ENCODE results near the gene SRBD1.

The SRBD1 gene, protein sequence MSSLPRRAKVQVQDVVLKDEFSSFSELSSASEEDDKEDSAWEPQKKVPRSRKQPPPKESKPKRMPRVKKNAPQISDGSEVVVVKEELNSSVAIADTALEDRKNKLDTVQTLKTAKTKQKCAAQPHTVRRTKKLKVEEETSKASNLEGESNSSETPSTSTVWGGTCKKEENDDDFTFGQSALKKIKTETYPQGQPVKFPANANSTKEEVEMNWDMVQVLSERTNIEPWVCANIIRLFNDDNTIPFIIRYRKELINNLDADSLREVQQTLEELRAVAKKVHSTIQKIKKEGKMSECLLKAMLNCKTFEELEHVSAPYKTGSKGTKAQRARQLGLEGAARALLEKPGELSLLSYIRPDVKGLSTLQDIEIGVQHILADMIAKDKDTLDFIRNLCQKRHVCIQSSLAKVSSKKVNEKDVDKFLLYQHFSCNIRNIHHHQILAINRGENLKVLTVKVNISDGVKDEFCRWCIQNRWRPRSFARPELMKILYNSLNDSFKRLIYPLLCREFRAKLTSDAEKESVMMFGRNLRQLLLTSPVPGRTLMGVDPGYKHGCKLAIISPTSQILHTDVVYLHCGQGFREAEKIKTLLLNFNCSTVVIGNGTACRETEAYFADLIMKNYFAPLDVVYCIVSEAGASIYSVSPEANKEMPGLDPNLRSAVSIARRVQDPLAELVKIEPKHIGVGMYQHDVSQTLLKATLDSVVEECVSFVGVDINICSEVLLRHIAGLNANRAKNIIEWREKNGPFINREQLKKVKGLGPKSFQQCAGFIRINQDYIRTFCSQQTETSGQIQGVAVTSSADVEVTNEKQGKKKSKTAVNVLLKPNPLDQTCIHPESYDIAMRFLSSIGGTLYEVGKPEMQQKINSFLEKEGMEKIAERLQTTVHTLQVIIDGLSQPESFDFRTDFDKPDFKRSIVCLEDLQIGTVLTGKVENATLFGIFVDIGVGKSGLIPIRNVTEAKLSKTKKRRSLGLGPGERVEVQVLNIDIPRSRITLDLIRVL

DNA sequence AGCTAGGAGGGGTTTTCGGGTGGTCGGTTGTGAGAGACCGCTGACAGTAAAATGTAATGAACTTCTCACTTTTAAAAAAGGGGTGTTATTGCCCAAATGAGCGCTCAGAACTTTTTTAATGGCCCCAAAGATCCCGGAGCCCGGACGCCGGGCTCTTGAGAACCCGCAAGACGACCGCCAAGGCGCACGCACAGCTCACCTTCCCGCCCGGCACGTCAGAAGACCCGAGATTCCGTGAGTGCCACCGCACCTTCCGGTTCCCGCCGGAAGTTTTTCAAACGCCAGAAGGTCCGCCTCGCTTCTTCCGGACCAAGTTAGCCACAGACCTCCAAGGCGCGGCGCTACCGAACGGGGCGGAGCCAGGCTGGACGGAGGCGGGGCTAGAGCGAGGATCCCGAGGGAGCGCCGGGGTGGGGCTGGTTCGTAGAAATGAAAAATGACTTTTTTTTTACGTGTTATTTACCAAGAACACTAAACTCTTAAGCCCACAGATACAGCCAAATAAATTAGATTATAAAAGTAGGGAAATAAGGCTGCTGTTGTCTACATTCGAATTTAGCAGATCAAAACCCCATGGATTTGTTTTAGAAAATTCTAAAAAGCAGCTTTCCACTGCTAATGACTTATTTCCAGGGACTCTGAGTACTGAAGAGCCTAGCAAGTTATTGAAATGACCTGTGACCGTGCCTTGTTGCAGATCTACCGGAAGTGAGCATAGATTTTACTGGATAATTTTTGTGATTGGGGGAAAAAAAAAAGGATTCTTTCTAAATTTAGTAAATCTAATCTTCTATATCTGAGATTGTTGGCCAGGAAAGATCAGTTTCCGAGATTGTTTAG, at the start of gene SRBD1:
TSS of gene SRBD1 (minus strand) at position 248 of the 840 bp plus-strand sequence. CDS start 5,826 bp downstream, outside the sequence.
- DNase-seq, result peak; percentile 70

DNA sequence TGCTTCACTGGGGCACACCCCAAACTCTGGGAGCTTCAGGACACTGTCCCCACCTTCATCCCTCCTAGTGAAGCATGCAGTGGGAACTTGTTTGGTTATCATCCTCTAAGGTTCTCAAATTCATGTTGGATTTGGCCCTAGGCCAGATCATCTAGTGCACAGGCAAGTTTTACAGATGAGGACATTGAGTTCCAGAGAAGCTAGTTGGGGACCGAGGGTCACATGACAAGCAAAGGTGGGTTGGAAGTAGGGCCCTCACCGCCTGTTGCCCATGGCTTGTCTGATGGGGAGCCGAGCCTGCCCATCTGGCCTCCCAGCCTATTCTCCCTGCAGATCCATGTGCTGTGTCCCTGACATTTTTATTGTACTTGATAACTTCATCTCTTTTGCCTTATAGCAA, 43.2 kb upstream of the SRBD1 start:
- DNase-seq, result no peak

DNA sequence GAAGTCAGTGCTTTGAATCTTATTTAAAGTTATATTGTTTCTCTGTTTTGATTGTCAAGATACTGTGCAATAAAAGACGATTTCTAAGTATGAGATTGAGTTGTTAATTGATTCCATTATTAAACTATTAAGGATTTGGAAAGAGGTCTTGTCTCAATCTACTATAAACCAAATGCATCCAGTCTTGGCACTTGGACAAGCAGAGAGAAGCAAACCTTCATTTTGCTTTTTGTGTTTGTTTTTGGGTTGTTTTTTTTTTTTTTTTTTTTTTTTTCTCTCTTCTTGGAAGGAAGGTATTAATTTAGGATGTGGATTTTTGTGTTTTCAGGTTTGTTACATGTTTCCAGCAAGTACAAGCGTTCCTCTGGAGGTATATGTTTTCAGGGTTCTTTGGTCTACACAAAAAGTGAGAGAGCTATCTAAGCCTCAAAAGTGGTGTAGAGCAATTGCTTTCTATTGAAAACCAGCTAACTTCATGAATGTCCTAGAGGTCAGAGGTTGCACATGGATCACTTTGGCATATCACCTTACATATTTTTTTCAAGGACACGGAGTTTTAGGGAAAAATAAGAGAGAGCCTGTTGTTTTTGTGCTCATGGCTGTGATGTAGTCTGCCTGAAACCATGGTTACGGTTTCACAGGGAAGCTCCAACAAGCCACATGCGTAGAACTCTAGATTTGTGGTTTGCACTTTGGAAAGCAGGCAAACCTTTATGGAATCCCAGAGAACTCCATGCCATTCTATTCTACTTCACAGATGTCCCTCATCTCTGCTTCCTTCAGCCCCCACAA, 42.3 kb upstream of the SRBD1 start:
- DNase-seq, result no peak

DNA sequence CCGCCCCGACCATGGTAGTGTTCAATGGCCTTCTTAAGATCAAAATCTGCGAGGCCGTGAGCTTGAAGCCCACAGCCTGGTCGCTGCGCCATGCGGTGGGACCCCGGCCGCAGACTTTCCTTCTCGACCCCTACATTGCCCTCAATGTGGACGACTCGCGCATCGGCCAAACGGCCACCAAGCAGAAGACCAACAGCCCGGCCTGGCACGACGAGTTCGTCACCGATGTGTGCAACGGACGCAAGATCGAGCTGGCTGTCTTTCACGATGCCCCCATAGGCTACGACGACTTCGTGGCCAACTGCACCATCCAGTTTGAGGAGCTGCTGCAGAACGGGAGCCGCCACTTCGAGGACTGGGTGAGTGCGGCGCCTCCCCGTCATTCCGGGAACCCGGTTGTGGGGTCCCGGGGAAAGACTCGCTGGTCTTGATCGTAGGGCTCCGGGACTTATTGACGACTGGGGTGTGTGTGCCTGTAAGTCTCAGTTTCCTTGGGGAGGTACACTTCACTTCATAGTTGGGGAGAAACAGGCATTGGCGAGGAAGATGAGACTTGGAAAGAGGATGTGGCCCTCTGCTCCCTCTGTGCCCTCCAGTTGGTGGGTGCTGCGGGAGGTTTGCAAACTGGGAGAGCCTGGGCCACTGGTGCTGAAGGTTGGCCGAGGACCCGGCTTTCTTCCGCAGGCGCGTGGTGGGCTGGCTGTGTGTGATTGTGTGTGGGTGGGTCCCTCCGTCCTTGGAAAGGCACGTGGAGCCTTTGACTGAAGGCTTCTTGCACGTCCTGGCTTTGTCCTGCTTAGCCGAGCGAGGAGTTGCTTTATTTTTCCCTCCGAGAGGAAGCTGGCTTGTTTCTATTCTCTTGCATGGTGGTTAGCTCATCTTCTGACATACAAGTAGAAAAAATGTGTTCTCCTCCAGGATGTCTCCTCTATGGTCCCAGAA, 41.3 kb upstream of the SRBD1 start:
- no peak for DNase-seq

DNA sequence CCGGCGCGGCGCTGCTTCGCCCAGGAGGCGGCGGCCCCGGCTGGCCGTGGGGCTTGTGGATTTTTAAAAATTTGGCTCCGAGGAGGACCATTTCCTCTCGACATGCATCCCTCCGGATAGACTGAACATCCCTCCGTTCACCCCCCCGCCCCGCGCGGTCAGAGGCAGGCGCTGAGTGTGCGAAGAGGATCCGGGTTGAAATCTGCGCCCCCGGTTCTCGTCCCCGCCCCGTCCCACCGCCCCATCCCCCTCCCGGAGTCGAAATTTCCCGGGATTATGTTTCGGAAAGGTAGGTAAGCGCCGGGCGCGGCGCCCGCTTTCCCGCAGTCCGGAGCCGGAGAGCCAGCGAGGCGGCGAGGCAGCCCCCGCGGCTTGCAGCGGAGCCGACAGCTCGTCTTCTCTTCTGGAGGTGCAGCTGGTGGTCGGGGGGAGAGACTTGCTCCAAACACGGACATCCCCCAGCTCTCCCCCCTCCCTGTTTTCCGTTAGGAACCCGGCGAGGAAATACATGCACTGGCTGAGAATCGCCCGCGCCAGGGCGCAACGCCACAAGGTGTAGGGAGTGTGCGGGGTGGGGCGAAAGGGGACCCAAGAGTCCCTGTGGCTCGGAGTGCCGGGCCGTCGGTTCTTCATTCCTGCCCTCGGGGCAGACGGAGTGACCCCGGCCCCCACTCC, 40.5 kb upstream of the SRBD1 start, which contains the start of gene PRKCE:
TSS of gene PRKCE (plus strand) at position 261 of the 675 bp plus-strand sequence.
- DNase-seq, result no peak

DNA sequence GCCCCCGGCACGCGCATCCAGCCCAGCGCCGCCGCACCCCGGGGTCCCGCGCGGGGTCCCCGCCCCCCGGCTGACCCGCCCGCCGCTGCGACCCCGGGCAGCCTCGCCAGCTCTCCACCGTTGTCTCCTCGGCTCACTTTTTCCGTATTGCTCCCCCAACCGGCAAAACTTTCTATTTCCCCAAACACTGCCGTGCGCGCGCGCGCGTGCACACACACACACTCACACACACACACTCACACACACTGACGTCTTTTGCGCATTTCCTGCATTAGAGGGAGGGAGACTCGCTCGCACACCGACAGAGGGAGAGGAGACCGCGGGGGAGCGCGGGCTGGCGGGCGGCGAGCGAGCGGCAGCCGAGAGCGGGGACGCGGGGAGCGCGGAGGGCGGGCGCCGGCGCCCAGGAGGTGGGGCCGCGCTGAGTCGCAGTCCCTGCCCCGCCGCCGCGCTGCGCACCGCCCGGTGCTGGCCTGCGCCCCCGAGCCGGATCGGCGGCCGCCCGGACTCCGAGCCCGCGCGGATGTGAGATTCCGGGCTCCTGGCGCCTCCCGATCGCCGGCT, 39.9 kb upstream of the SRBD1 start:
- peak; percentile 66 for DNase-seq

DNA sequence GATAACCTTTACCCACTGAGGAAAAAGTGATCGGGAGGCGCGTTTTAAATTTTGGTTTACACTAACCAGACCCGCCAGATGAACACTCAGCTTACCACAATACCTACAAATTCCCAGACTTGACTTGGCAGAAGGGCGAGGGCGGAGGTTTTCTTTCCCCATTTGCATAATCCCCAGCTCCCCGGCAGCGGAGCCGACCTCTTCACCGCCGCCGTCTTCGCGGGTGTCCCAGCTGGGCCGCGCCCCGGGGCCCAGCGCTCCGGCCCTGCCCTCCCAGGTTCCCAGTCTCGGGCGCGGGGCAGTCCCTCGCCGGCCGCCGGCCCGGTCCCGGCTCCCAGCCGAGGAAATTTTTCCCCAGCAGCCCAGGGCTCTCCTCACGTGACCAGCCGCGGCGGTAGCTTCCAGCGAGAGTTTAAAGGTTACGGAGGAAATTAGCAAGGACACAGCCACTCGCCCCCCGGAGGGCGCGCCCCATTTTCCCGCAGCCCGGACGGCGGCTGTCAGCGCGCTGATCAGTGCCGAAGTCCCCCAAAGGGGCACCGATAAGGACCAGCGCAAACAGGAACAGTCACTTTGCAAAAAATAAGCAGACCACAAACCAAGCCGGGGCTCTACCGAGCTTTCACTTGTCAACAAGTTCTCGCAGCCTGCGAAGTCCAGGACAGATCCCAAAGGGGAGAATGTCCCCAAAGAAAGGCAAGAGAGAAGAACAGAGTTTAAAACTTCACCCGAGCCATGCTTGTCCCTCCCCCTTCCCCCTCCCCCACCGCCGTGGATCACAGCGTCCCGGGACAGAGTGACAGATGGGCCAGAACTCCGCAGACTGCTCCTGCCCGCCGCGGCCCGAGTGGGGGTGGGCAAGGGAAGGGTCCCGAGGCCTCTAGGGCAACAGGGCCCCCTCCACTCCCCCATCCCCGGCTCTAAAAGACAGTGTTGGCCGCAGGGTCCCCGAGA, 39.1 kb upstream of the SRBD1 start:
- DNase-seq, result no peak

DNA sequence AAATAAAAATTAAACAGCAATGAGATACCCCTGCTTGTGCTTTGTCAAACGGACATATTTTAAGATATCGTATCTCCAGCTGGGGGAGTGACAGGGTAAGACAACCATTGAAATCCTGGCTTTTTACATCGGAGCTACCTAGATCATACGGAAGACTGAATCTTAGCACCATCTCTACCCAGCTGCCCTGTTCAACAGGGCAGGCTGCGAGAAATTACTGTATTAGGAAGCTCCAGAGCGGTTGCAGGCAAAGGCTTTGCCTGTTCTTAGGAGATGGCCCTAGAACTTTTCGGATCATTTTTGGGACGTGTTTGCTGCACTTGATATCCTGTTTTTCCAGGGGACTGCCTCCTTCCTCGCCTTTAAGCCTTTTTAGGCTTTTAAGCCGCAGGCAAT, 38.4 kb upstream of the SRBD1 start:
- DNase-seq, result no peak

DNA sequence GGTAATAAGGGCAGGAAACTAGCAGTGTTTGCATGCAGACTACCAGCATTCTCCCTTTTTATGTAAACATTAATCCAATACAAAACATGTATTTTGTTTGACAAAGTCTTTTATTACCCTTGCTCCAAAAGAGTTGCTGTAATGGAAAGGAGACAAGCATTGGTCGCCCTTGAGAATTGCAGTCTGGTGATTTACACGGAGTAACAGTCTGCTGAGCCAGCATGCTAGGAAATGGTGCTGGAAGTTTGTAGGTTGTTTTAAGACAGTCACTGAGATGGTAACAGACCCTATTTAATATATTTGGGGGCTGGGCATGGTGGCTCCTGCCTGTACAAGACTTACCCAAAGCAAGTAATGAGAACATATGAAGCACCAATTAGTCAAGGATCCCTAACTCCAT, 37.6 kb upstream of the SRBD1 start:
- DNase-seq, result no peak

DNA sequence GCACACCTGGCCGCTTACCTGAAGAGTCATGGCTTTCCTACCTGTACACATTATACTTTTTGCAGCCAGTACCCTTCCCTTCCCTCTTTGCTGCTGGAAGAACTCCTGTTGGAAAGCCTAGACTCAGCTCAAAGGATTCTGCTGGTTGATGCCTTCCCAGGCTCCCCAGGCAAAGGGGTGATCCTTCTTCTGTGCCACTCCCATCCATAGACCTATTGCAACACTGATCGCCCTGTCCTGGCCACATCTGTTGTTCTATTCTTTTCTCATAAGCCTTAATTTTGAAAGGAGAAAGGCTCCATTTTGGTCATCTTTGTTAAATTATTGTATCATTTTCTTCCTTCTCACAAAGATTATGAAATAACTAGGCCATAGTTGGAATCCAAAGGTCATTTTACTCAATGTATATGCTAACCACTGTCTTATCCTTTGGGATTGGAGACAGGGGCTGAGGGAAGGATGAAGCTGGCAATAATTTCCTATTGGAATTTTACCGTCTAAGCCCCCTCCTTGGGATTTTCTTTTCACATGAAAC, 37.0 kb upstream of the SRBD1 start:
- DNase-seq, result no peak

DNA sequence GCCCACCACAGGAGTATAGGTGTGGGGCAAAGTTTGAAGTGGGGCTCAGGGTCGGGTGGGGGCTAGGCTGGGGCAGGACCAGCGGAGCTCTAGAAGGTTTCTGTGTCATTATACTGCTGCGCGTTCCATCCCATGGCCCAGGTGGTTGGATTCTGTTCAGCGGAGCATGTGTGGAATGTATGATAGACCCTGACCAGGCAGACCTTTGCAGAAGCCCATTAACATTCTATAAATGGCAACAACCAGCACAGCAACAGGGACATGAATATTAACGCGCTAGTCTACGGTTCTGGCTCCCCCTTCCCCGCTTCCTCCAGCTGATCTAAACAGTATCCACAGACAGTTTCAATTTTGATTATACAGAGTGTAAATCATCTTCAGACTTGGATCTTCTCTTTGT, 36.3 kb upstream of the SRBD1 start:
- no peak for DNase-seq

DNA sequence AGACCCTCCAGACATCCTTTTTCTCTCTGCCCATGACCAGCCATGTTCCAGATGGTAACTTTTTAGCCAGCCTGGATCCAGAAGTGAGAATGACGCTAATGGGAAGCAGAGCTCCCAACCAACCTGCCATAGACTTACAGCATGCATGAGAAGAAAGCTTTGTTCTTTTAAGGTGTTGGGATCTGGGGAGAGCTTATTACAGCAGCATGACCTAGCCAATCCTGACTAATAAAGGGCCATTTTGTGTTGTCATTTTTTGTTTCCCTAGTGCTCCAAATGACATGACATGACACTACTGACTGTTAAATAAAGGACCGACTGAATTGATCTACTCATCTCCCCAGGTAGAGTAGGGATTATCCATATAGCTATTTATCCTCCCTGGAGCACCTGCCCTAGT, 35.2 kb upstream of the SRBD1 start:
- no peak for DNase-seq

DNA sequence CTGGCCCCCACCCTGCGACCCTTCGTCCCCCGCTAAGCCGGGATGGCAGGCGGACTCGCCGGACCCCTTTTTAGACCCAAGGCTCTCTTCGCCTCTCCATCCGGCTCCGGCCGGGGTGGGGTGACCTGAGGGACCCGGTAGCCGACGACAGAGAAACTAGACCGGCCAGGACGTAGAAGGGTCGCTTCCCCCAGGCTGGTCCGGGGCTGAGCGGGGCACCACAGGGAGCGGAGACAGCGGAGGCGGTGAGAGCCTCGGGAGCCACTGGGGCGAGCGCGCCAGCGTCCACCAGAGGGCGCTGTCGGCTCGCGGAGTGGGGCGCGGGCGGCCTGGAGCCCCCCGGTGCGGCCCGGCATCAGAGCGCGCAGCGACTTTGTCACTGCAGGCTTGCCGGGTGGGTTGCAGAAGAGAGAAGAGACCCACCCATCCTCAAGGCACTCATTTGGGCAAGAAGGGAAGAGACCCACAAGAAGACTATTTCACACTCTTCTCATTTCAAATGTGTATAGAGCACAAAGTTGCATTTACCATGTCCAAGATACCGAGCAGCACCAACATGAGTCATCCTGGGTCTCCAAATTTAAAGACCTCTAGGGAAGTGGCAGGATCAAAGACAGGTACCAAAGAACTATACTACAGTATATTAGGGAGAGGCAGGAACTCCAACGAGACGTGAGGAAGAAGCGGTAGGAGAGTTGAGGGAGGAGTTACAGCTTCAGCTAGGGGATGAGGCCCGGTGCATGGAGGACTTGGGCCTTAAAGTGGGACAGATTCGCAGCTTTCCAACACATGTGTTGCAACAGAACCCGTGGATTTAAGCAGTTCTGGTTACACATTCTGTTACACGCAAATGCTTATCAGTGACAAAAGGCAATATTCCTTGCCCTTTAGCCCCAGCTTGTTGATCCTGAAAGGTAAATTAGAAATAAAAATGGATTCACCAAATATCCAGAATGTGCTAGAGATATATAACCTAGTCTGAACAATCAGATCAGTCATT, 32.8 kb upstream of the SRBD1 start:
- no peak for DNase-seq

DNA sequence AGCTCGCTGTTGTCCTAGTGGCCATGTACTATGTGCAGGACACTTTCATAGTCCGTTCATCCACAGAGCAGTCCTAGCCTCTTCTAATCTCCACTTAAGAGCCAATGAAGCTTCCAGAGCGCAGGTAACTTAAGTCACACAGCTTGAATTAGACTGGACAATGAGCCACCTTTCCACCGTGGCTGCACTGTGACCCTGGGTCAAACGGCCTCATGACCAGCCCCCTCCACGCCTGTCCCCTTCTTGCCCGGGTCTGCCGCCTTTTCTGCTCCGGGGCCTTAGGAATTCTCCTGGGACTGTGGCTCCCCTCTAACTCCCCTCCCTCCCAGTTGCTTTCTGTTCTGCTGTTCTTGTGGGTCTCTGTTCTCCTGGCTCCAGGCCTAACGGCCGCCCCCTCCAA, 32.0 kb upstream of the SRBD1 start:
- DNase-seq, result no peak

DNA sequence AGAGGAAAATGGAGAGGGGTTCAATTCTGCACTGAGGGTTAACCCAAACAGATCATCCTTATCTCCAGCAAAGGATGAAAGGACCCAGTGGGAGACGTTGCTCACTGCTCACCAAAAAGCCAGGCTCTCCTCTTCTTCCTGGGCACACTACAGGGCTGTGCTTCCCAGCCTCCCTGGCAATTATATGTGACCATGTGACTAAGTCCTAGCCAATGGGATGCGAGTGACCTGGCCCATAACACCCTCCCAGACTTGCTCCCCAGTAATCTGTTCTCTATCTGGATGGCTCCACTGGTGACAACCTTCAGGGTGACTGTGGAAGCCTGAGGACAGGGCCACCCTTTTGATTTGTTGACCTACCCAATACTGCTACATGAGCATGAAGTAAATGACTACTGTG, 29.5 kb upstream of the SRBD1 start:
- DNase-seq, result no peak

DNA sequence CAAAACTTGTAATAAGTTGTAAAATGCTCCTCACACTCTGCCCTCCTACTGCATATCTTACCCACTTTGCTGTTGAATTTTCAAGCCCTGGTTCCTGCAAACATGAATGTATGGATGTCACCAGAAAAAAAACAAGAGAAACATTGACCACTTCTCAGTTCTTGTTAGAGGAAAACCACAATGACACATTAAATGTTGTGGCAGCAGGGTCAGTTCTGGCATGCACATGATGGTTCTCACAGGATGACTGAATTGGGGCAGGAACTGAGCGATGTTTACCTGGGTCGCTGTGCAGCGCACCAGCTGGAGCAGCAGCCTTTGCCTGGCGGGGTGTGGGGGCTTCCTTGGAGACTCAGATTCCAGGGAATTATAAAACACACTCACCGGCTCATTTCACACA, 26.4 kb upstream of the SRBD1 start:
- DNase-seq, result no peak

DNA sequence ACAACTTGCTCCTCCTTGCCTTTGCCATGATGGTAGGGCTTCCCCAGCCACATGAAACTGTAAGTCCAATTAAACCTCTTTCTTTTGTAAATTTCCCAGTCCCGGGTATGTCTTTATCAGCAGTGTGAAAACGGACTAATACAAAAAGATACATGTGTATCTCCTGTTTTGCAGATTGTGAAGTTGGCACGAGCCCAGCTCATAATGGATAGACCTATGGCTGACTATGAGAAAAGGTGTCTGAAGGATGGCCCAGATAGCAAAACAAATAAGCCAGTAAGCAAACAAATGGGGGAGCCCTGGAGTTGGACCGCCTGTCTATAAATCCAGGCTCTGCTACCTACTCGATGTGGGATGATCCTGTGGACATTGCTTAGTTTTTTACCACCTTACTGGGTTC, 24.9 kb upstream of the SRBD1 start:
- no peak for DNase-seq

Data from SIG-M5 (cell line).